Gastroesophageal sphincter (tissue), 3 donors: ENCODE measurements around the gene YOD1.

Experiments used
- CTCF ChIP-seq, 4 experiments: fragments of 200-600 bp in 2 of 4; fragments of 450-650 bp in 2 of 4; sonication (generic) in 1 of 4; IDR thresholded peaks; one replicate each; pipeline ENCODE4 v1.5.1; 2017 to 2019; ENCODE audit warnings: antibody characterized with exemption in 4 of 4, mild to moderate bottlenecking in 2 of 4, moderate library complexity in 2 of 4
- EP300 ChIP-seq: sonication (generic); formaldehyde crosslinking; IDR thresholded peaks from one replicate; pipeline ENCODE4 v1.6.1; 2017; ENCODE audit warnings: antibody characterized with exemption, mild to moderate bottlenecking
- POLR2A ChIP-seq, 2 donors: fragments of 450-650 bp; IDR thresholded peaks; one replicate each; pipeline ENCODE4 v1.6.1; 2017; ENCODE audit warnings: antibody characterized with exemption in 2 of 2, mild to moderate bottlenecking in 2 of 2, moderate library complexity in 1 of 2
- POLR2AphosphoS5 ChIP-seq: sonication (generic); formaldehyde crosslinking; IDR thresholded peaks from one replicate; pipeline ENCODE4 v1.6.1; 2017; ENCODE audit warnings: antibody characterized with exemption

- no peak for TF ChIP-seq CTCF (IDR thresholded peaks at IDR 0.05)
- no peak for TF ChIP-seq POLR2A (IDR thresholded peaks at IDR 0.05)
- TF ChIP-seq EP300 = no peak
- TF ChIP-seq POLR2AphosphoS5 = no peak
These were observed 3.0 kb downstream of the YOD1 start for GRCh38 chr1:207048041-207048440.
